ENCODE data around the gene SPIRE1.

DNA sequence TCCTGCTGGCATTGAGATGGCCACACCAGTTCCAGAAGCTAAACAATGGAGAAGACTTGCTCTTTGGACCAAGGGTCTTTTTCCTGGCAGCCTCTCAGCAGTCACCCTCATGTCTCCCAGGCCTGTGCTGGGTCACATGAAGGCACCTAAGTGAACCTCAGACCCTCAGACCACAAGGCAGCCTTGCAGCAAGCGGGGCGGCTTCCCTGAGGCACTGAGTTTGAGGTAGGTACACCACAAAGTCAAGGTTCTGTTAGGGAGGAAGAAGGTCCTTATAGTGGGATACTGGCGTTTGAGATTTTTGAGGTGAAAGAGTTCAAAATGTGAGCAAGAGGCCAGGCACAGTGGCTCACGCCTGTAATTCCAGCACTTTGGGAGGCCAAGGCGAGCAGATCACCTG lies 258.7 kb downstream of the SPIRE1 start:
- TF ChIP-seq, protein P1, sequence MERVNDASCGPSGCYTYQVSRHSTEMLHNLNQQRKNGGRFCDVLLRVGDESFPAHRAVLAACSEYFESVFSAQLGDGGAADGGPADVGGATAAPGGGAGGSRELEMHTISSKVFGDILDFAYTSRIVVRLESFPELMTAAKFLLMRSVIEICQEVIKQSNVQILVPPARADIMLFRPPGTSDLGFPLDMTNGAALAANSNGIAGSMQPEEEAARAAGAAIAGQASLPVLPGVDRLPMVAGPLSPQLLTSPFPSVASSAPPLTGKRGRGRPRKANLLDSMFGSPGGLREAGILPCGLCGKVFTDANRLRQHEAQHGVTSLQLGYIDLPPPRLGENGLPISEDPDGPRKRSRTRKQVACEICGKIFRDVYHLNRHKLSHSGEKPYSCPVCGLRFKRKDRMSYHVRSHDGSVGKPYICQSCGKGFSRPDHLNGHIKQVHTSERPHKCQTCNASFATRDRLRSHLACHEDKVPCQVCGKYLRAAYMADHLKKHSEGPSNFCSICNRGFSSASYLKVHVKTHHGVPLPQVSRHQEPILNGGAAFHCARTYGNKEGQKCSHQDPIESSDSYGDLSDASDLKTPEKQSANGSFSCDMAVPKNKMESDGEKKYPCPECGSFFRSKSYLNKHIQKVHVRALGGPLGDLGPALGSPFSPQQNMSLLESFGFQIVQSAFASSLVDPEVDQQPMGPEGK (CRISPR knock-in tag; IDR thresholded peaks at IDR 0.05; ENCODE audit: borderline replicate concordance) = no peak
- no peak for TF ChIP-seq CREB5 (CRISPR knock-in tag; IDR thresholded peaks at IDR 0.05; ENCODE audit: low read depth)
